HEK293T (cell line): ENCODE measurements around the gene ETV6.
"Not testable (repeated sequence)": the region's sequence is repeated elsewhere in the genome, so short reads cannot be mapped to it uniquely, and the experiment has no call there.

ENCODE experiments used
- CTCF ChIA-PET: fragments of 350-600 bp; formaldehyde crosslinking; extraction: SDS; loops from one replicate; lab custom pipeline; 2021; ENCODE audit warnings: antibody characterized with exemption, inconsistent platforms; lab: Yijun Ruan, JAX
- POLR2A ChIA-PET: fragments of 350-600 bp; formaldehyde crosslinking; extraction: SDS; loops from one replicate; lab custom pipeline; 2020; ENCODE audit warnings: antibody characterized with exemption, inconsistent platforms; lab: Yijun Ruan, JAX
- DNase-seq: peaks from one replicate; pipeline ENCODE4 v3.0.0; 2012; ENCODE audit warnings: mixed read lengths; ENCODE audit errors: extremely low spot score
- ARNT ChIP-seq: fragments of 450-650 bp; IDR thresholded peaks from 2 replicates; pipeline ENCODE4 v1.6.1; 2017; ENCODE audit warnings: mild to moderate bottlenecking
- BHLHE40 ChIP-seq: fragments of 450-650 bp; IDR thresholded peaks from 2 replicates; pipeline ENCODE4 v1.6.1; 2016; ENCODE audit warnings: mild to moderate bottlenecking, moderate library complexity, borderline replicate concordance
- CTBP1 ChIP-seq: fragments of 450-650 bp; IDR thresholded peaks from 2 replicates; pipeline ENCODE4 v1.6.1; 2016; ENCODE audit warnings: borderline replicate concordance
- ELF4 ChIP-seq: fragments of 450-650 bp; IDR thresholded peaks from 2 replicates; pipeline ENCODE4 v1.6.1; 2017; ENCODE audit warnings: antibody characterized with exemption
- FOXA1 ChIP-seq: fragments of 450-650 bp; IDR thresholded peaks from 2 replicates; pipeline ENCODE4 v1.6.1; 2016; ENCODE audit warnings: mild to moderate bottlenecking
- FOXK2 ChIP-seq: fragments of 450-650 bp; IDR thresholded peaks from 2 replicates; pipeline ENCODE4 v1.6.1; 2016; ENCODE audit warnings: mild to moderate bottlenecking
- FOXM1 ChIP-seq: fragments of 450-650 bp; IDR thresholded peaks from 2 replicates; pipeline ENCODE4 v1.6.1; 2017; ENCODE audit warnings: mild to moderate bottlenecking, borderline replicate concordance
- HDGF ChIP-seq: fragments of 450-650 bp; IDR thresholded peaks from 2 replicates; pipeline ENCODE4 v1.6.1; 2017; ENCODE audit warnings: antibody characterized with exemption, borderline replicate concordance
- L3MBTL2 ChIP-seq: fragments of 450-650 bp; conservative IDR thresholded peaks from 2 replicates; pipeline ENCODE4 v1.6.1; 2016; ENCODE audit warnings: mild to moderate bottlenecking
- LEF1 ChIP-seq: fragments of 450-650 bp; IDR thresholded peaks from 2 replicates; pipeline ENCODE4 v1.6.1; 2017; ENCODE audit warnings: mild to moderate bottlenecking, borderline replicate concordance
- NFRKB ChIP-seq: fragments of 450-650 bp; IDR thresholded peaks from 2 replicates; pipeline ENCODE4 v1.6.1; 2016; ENCODE audit warnings: mild to moderate bottlenecking, moderate library complexity
- SP1 ChIP-seq: fragments of 450-650 bp; IDR thresholded peaks from 2 replicates; pipeline ENCODE4 v1.6.1; 2017
- SUZ12 ChIP-seq: fragments of 450-650 bp; IDR thresholded peaks from 2 replicates; pipeline ENCODE4 v1.6.1; 2016; ENCODE audit warnings: mild to moderate bottlenecking
- TARDBP ChIP-seq: fragments of 450-650 bp; IDR thresholded peaks from 2 replicates; pipeline ENCODE4 v1.6.1; 2016
- ZNF384 ChIP-seq: fragments of 450-650 bp; IDR thresholded peaks from 2 replicates; pipeline ENCODE4 v1.6.1; 2016
- TF ChIP-seq, protein P1 (sequence below): fragments of 450-650 bp; IDR thresholded peaks from 2 replicates; pipeline ENCODE4 v1.6.1; 2016

The ETV6 gene

DNA sequence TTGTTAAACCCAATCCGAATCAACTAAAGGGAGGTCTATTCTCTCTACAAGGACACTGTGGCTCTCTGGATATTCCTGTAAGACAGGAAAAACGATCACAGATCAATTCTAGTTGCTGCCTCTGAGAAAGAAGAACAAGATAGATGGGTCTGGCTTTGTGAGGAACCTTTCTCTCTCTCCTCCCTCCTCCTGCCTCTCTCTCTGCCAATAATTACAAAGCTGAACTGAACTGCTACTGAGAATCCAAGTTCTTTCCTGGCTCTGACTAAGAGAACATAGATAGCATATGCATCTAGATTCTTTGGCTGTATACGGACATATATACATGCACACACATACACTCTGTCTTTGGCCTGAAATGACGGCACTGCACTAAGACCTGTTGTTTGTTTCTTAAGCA, 27.6 kb downstream of the ETV6 start:
- no peak for DNase-seq
- no peak for TF ChIP-seq ARNT
- no peak for TF ChIP-seq HDGF
- no peak for TF ChIP-seq ZNF384
- no peak for TF ChIP-seq LEF1
- no peak for TF ChIP-seq TARDBP
- no peak for TF ChIP-seq CTBP1
- TF ChIP-seq L3MBTL2 = no peak
- TF ChIP-seq ELF4 = no peak
- TF ChIP-seq SUZ12 = no peak
- POLR2A ChIA-PET = no interaction called here
- CTCF ChIA-PET = interaction anchor here (0.6 kb wide), 2 partner anchors 68 to 100 kb away, joined by 3 to 4 read pairs; no protein-coding TSS in a partner anchor

DNA sequence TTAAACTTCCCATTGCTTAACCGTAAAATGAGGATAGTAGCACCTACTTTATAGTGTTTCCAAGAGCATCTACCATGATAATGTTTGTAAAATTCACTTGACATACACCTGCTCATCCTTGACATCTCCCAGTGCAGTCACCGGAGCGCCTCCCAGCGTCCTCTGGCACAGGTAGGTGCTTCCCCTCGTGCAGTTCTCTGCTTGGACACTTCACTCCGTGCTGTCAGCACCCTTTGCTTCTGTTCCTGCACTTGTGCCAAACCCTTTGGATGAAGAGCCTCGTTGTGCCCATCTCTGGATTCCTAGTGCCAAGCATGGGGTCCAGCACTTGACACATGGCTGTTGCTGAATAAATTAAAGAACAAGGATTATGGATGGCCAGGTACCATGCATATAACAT, 28.3 kb downstream of the ETV6 start:
- POLR2A ChIA-PET = no interaction called here
- CTCF ChIA-PET = interaction anchor here (0.6 kb wide), 1 partner anchor 99 kb away, joined by 4 read pairs; no protein-coding TSS in a partner anchor
- DNase-seq = no peak
- no peak for TF ChIP-seq LEF1

DNA sequence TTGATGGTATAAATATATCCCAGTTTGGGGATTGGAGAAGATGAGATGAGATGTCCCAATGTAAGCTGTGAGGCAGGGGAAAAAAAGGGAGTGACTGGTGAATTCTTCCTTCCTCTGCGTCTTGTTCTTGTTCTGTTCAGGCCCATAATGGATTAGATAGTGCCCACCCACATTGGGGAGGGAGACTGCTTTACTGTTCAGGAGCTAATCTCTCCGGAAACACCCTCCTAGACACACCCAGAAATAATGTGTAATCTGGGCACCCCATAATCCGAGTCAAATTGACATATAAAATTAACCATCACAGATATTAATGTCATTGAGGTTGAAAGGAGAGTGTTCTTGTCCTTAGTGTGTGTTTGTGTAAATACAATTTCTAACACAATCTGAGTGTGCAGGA, 29.3 kb downstream of the ETV6 start:
- POLR2A ChIA-PET = no interaction called here
- DNase-seq = no peak
- no peak for TF ChIP-seq FOXK2
- CTCF ChIA-PET = interaction anchor here (0.7 kb wide), 1 partner anchor 13 kb away, joined by 3 read pairs; no protein-coding TSS in a partner anchor

DNA sequence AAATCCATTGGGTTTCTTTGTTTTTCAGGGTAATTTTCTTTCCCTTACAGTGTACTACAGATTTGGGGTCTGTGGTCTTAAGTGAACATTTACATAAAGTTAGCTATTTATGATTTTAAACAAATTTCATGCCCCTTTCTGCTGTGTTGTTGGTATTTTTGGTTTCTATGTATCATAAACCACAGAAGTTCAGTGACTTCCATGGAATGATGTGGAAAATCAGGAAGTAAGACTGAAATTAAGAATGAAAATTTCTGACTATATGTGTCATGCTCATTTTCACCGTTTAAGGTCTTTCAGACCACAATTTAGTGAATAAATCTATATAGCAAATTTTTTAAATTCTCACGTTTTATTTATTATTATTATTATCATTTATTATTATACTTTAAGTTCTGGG, 31.7 kb downstream of the ETV6 start:
- ChIA-PET POLR2A (no interaction called here), CTCF (no interaction called here)
- TF ChIP-seq ZNF384 = no peak
- TF ChIP-seq SP1 = no peak
- TF ChIP-seq ELF4 = no peak
- TF ChIP-seq FOXK2 = no peak
- no peak for TF ChIP-seq LEF1
- TF ChIP-seq BHLHE40 = no peak
- TF ChIP-seq CTBP1 = no peak
- no peak for TF ChIP-seq FOXA1
- TF ChIP-seq ARNT = no peak
- TF ChIP-seq TARDBP = no peak
- no peak for DNase-seq

DNA sequence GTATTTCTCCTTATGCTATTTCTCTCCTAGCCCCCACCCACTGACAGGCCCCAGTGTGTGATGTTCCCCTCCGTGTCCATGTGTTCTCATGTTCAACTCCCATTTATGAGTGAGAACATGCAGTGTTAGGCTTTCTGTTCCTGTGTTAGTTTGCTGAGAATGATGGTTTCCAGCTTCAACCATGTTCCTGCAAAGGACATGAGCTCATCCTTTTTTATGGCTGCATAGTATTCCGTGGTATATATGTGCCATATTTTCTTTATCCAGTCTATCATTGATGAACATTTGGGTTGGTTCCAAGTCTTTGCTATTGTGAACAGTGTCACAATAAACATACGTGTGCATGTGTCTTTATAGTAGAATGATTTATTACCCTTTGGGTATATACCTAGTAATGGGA, 32.2 kb downstream of the ETV6 start:
- CTCF ChIA-PET, POLR2A ChIA-PET, DNase-seq: not testable (repeated sequence)

DNA sequence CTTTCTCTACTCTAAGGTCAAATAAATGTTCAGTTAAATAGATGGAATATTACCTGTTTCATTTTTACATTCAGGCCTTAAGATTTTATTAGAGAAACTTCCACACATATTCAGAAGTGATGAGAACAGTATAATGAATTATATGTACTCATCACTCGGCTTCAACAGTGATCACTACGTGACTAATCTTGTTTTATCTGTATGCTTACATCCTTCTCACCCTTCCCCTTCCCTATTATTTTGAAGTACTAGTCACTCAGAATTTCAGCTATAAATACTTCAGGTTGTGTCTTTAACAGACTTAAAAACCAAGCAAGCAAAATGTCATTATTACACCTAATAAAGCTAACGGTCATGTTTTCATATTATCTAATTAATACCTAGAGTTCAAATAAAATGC, 34.9 kb downstream of the ETV6 start:
- CTCF ChIA-PET = no interaction called here
- POLR2A ChIA-PET = no interaction called here
- no peak for TF ChIP-seq LEF1
- TF ChIP-seq FOXM1 = no peak
- TF ChIP-seq TARDBP = no peak
- no peak for TF ChIP-seq HDGF
- TF ChIP-seq, protein P1, sequence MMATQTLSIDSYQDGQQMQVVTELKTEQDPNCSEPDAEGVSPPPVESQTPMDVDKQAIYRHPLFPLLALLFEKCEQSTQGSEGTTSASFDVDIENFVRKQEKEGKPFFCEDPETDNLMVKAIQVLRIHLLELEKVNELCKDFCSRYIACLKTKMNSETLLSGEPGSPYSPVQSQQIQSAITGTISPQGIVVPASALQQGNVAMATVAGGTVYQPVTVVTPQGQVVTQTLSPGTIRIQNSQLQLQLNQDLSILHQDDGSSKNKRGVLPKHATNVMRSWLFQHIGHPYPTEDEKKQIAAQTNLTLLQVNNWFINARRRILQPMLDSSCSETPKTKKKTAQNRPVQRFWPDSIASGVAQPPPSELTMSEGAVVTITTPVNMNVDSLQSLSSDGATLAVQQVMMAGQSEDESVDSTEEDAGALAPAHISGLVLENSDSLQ = no peak
- no peak for TF ChIP-seq ARNT
- no peak for TF ChIP-seq SP1
- no peak for TF ChIP-seq CTBP1
- TF ChIP-seq ZNF384 = no peak
- no peak for TF ChIP-seq FOXA1
- no peak for TF ChIP-seq FOXK2
- no peak for TF ChIP-seq L3MBTL2
- no peak for TF ChIP-seq ELF4
- TF ChIP-seq SUZ12 = no peak
- no peak for TF ChIP-seq BHLHE40
- TF ChIP-seq NFRKB = no peak
- DNase-seq = no peak

DNA sequence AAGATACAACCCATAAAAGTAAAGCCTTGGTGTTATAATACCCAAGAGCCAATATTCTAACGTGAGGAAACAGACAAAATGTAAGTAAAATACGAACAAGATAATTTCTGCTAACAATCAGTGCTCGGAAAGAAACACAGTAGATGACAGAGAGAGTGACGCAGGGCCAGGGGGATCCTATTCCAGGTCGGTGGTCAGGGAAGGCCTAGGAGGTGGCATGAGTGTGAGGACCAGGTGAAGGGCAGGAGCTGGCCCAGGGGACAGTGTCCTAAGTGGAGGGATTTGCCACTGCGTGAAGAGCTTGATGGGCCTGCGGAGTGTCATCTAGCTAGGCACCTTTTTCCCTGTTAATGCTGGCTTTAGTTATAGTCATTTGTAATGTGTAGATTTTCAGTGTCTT, 35.3 kb downstream of the ETV6 start:
- TF ChIP-seq, protein P1 = no peak
- TF ChIP-seq ARNT (no peak), SUZ12 (no peak), SP1 (no peak), L3MBTL2 (no peak), ZNF384 (no peak), CTBP1 (no peak), FOXA1 (no peak), LEF1 (no peak), ELF4 (no peak), FOXK2 (no peak), FOXM1 (no peak), BHLHE40 (no peak)
- ChIA-PET CTCF (no interaction called here), POLR2A (no interaction called here)
- DNase-seq = no peak

DNA sequence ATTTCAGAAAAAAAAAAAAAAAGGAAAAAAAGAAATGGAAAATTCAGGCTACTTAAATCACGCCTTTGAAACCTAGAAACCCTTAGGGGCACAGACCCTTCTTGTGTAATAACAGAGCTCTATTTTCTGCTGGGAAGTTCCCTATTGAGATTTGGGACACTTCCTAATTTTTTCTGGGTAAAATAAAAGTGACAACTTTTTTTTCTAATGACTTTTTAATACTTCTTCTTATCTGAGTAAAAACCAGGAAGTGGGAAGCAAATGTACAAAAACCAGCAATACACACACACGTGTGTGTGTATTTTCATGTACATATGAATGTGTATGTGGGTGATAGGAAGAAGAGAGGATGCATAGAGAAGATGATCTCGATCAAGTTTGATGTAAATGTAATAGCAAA, 35.8 kb downstream of the ETV6 start:
- no peak for TF ChIP-seq L3MBTL2
- no peak for TF ChIP-seq SP1
- TF ChIP-seq LEF1 = no peak
- TF ChIP-seq ARNT = no peak
- no peak for TF ChIP-seq SUZ12
- TF ChIP-seq TARDBP = no peak
- no peak for TF ChIP-seq BHLHE40
- no peak for DNase-seq
- ChIA-PET CTCF (no interaction called here), POLR2A (no interaction called here)
